KBM-7 (cell line): ENCODE data around the gene ZNF136.
A peak's percentile ranks its signal among the peaks of the same experiment; 100 is the strongest.

Experiments
- DNase-seq: peaks from one replicate; pipeline ENCODE4 v3.0.0-alpha.2; 2015
- in situ Hi-C: fragments of 300-500 bp; cut with MboI; formaldehyde crosslinking; loops from 2 replicates; pipeline ENCODE4 v1.14.3; 2020; ENCODE audit warnings: low sequenced_read_pairs, low pct_unique_long_range_greater_than_20kb, mixed read lengths

The ZNF136 gene

GRCh38 chr19:12162882-12163806, at the start of gene ZNF136:
ZNF136 (plus strand) TSS chr19:12163096; CDS start chr19:12163204, 108 bp downstream.
- peak; percentile 93 for DNase-seq
- in situ Hi-C loops, result no loop called here

GRCh38 chr19:12113121-12113520, 49.8 kb upstream of the ZNF136 start:
- DNase-seq, result no peak
- in situ Hi-C loops, result no loop called here

GRCh38 chr19:12117201-12117970, 45.5 kb upstream of the ZNF136 start:
- in situ Hi-C loops, result no loop called here
- no peak for DNase-seq

GRCh38 chr19:12126707-12127106, 36.2 kb upstream of the ZNF136 start:
- peak; percentile 19 for DNase-seq
- in situ Hi-C loops, result no loop called here

- in situ Hi-C loops, result no loop called here
Observed at GRCh38 chr19:12133069-12133468, 29.8 kb upstream of the ZNF136 start.

GRCh38 chr19:12137221-12137940, 25.5 kb upstream of the ZNF136 start:
- DNase-seq, result peak; percentile 23
- in situ Hi-C loops, result no loop called here

More at GRCh38 chr19:12133069-12133468, 29.8 kb upstream of the ZNF136 start:
- peak; percentile 19 for DNase-seq

- in situ Hi-C loops, result no loop called here
- peak; percentile 15 for DNase-seq
Observed at GRCh38 chr19:12139269-12139668, 23.6 kb upstream of the ZNF136 start.

GRCh38 chr19:12139885-12140544, 22.9 kb upstream of the ZNF136 start, which contains the start of gene ZNF20:
ZNF20 (minus strand) TSS chr19:12140350; CDS start chr19:12140182, 168 bp downstream.
- peak; percentile 96 for DNase-seq
- in situ Hi-C loops, result no loop called here

GRCh38 chr19:12140545-12141404, 22.1 kb upstream of the ZNF136 start:
- in situ Hi-C loops, result no loop called here
- DNase-seq, result peak; percentile 93

- no peak for DNase-seq
- in situ Hi-C loops, result no loop called here
Observed at GRCh38 chr19:12141405-12141736, 21.5 kb upstream of the ZNF136 start.

GRCh38 chr19:12145348-12145747, 17.5 kb upstream of the ZNF136 start:
- in situ Hi-C loops, result no loop called here
- DNase-seq, result no peak

- no peak for DNase-seq
- in situ Hi-C loops, result no loop called here
Observed at GRCh38 chr19:12155324-12155860, 7.5 kb upstream of the ZNF136 start.

- in situ Hi-C loops, result no loop called here
- DNase-seq, result no peak
Observed at GRCh38 chr19:12156223-12157058, 6.5 kb upstream of the ZNF136 start, which contains the start of gene ZNF625. ZNF625 (minus strand) TSS chr19:12156734; CDS start chr19:12156558, 176 bp downstream.

GRCh38 chr19:12159773-12160414, 3.0 kb upstream of the ZNF136 start:
- in situ Hi-C loops, result no loop called here
- DNase-seq, result no peak

GRCh38 chr19:12162513-12162881, 399 bp upstream of the ZNF136 start:
- in situ Hi-C loops, result no loop called here
- DNase-seq, result no peak

- peak; percentile 39 for DNase-seq
- in situ Hi-C loops, result no loop called here
Observed at GRCh38 chr19:12163826-12164225, 930 bp downstream of the ZNF136 start.
